ENCODE measurements around the gene ARHGAP12.

Gene ARHGAP12

GRCh38 chr10:31949266-31949665, 20.6 kb upstream of the ARHGAP12 start:
- DNase-seq (ENCODE audit: low read depth in 2 of 2), result no peak

DNA sequence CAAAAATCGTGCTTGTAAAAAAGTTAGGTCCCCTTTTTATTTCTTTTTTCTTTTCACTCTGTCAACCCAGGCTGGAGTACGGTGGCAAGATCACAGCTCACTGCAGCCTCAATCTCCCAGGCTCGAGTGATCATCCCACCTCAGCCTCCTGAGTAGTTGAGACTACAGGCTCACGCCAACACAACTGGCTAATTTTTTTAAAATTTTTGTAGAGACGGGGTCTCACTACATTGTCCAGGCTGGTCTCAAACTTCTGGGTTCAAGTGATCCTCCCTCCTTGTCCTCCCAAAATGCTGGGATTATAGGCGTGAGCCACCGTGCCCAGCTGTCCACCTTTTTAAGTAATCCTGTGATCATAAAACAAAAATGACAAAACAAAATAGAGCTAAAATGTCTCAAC, 19.4 kb upstream of the ARHGAP12 start:
- DNase-seq (ENCODE audit: low read depth in 2 of 2), result no peak

DNA sequence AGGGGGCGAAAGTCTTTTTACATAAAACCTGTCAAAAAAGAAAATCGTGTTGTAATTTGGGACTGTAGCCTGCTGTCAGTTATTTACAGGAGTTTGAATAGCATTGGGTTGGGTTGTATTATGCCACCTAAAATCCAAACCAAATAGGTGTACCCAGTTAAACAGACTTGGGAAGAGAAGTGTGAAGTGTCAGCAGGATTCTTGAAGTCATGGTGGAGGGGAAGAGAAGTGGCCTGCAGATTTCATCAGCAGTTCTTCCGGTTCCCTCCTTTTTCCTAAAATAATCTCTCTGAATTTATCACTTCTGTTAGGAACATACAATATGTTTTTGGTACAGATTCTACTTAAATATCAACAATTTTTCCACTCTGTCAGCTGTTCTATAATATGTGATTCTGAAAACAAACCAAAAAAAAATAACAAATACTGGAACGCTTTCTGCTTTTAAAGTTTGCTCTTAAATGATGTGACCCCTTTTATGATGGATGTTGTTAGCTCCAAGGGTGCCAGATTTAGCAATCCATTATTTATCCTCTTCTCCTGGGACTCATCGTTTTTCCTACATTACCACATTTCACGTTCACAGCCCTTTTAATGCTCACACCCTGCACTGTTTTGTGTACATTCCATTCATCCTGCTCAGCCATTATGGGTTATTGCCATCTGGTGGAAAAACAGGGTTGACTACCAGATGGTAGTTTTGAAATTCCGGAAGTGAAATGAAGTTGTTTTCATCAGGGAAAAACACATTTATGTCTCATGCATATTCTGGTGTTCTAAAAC, 18.7 kb upstream of the ARHGAP12 start:
- DNase-seq (ENCODE audit: low read depth in 2 of 2), result no peak

DNA sequence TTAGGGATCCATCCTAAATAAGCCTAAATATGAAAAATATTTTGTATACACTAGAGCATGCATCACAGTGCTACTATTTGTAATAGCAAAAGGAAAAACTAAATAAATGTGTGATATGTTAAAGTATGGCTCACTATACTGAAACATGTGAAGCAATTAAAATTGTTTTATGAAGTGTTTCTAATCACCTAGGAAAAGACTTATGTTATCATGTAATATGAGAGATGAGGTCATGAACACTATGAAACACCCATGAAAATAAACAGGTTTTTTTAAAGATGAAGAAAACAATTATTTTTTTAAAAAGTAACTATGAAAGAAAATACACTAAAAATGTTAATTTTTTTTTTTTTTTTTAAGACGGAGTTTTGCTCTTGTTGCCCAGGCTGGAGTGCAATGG, 16.8 kb upstream of the ARHGAP12 start:
- DNase-seq (ENCODE audit: low read depth in 2 of 2), result no peak

DNA sequence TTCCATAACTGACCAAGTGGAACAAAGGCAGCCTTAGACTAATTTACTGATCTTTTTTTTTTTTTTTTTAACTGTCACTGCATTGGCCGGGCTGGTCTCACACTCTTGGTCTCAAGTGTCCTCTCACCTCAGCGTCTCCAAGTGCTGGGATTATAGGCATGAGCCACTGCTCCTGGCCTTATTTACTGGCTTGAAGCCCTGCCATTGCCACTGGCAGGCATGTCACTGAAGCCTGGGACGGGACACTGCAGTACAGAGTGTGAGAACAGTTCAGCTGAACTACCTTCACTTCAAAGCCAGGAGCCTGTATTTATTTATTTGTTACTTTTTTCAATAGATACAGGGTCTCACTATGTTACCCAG, 15.4 kb upstream of the ARHGAP12 start:
- DNase-seq (ENCODE audit: low read depth in 2 of 2), result no peak

GRCh38 chr10:31942892-31943291, 14.3 kb upstream of the ARHGAP12 start:
- no peak for DNase-seq (ENCODE audit: low read depth in 2 of 2)

DNA sequence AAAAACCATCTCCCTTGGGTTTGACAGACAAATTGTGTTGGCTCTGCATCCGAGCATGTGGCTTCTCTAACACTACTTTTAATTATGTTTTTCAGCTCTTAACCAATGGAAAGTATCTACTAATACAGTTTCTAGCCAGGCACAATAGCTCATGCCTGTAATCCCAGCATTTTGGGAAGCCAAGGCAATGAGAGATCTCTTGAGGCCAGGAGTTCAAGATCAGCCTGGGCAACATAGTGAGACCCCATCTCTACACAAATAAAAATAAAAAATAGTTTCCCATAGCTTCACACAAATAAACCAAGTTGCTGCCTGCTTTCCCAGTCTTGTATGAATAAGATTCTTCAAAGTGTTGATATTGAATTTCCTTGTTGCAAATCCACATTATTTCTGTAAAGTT, 13.8 kb upstream of the ARHGAP12 start:
- no peak for DNase-seq (ENCODE audit: low read depth in 2 of 2)

GRCh38 chr10:31940839-31941653, 12.4 kb upstream of the ARHGAP12 start:
- no peak for DNase-seq (ENCODE audit: low read depth in 2 of 2)

DNA sequence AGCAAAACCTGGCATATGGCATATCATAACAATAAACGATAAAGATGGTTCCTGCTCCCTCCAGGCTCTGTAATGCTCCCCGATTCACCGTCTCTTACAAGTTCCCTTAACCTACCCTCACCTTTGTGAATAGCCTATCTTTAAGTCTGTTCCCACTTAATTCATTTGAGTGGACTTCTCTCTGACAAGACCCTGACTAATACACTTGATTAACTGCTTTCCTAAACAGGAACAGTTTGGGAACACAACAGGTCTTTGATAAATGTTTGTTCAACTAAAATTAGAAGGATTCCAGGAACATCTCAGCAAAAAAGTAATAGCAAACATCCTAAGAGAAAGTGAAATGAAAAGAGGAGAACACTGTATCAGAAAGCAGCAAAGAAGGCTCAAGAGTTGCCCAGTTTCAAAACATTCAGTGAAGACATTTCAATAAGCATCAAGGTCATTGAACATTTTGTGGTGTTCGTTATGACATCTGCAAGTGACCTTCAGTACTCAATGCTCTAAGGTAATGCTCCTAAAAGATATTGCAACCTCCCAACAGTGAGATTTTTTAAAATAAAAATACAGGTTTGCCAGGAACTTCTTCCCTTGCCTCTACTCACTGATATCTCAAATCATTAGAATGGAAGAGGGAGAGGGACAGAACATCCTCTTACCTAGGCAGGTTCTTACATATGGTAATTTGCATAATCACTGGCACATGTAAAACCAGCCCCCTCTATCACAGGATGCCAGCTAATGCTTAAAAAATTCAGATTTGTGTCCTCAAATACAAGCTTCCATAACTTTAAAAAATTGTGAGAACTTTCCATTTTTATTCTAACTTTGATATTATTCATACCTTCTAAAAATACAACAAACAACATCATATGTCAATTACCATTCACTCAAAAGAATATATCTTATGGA, 11.4 kb upstream of the ARHGAP12 start:
- DNase-seq (ENCODE audit: low read depth in 2 of 2), result no peak

DNA sequence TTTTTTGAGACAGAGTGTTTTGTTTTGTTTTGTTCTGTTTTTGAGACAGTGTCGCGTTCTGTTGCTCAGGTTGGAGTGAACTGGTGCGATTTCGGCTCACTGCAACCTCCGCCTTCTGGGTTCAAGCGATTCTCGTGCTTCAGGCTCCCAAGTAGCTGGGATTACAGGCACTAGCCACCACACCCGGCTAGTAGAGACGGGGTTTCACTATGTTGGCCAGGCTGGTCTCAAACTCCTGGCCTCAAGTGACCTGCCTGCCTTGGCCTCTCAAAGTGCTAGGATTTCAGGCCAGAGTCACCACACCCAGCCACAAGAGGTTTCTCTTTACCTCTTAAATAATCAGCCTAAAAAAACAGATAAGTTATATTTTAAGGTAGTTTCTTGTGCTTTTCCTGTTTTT, 8.7 kb upstream of the ARHGAP12 start:
- DNase-seq (ENCODE audit: low read depth in 2 of 2), result no peak

GRCh38 chr10:31936933-31937332, 8.3 kb upstream of the ARHGAP12 start:
- DNase-seq (ENCODE audit: low read depth in 2 of 2), result no peak

- no peak for DNase-seq (ENCODE audit: low read depth in 2 of 2)
Measured at GRCh38 chr10:31936086-31936485, 7.5 kb upstream of the ARHGAP12 start.

DNA sequence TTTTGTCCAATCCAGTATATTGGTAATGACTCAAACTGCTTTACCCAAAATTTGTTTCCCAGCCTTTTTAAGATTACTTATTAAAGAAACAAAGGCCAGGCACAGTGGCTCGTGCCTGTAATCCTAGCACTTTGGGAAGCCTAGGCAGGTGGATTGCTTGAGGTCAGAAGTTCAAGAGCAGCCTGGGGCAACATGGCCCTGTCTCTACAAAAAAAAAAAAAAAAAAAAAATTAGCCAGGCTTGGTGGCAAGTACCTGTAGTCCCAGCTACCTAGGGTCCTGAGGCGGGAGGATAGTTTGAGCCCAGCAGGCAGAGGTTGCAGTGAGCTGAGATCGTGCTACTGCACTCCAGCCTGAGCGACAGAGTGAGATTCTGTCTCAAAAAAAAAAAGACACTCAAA, 7.0 kb upstream of the ARHGAP12 start:
- no peak for DNase-seq (ENCODE audit: low read depth in 2 of 2)

DNA sequence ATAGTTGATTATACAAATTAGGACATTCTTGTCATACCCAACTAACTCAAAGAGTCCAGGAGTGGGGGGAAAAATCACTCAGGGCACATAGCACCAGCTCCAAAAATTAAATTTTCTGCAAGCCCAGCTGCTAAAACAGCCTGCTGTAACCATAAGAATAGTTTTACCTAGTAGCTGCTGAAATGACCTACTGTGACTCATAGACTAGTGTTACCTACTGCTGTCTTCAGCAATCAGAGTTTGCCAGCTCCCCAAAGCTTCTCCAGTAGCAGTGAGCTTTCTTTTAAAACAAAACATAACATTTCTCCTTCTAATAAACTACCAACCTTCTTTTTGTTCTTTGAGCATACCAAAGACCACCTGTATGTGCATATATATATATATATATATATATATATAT, 4.2 kb upstream of the ARHGAP12 start:
- DNase-seq (ENCODE audit: low read depth in 2 of 2), result no peak

DNA sequence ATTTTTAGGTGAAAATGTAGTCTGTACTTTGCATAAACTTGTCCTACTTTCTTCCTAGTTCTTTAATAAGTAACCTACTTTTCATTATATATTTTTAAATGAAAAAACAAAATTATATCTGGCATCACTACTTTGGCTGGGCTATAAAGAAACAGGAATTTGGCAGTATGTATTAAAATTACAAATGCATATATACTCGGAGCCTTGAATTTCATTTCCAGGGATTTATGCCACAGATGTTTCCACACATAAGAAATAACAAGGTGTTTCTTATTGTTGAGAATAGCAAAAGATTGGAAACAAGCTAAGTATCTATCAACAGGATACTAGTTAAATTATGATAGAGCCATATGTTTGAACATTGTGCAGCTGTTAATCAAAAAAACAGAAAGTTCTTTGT, 2.2 kb upstream of the ARHGAP12 start:
- DNase-seq (ENCODE audit: low read depth in 2 of 2), result no peak

DNA sequence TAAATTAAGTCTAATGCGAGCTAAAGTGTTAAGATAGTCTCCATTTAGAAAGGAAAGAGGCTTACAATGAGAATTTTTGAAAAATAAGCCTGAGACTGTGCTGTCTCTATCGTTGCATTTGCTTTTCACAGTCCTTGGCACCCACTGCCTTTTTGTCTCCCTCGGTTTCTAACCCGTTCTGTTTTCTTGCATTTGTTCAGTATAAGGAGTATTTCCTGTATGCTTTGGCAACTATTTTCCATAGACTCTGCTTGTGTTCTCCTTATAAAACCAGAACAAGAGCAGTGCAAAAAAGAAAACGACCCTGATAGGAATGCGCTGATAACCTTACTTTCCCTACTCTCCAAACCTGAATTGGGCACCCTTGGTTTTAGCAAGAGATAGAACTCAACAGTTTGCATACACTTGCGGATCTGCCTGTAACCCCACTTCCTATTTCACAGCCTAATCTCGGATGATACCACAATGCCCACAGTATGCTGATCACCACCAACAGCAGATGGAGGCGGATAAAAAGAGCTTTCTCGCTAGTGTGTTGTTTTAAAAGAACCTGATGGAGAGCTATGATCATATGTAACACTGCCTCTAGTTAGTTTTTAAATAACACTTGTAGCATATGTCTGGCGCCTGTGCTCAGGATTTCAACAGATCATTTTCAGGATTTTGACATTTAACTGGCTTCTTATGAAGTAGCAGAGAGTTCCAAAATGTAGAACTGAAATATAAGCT, 1.6 kb upstream of the ARHGAP12 start:
- no peak for DNase-seq (ENCODE audit: low read depth in 2 of 2)

DNA sequence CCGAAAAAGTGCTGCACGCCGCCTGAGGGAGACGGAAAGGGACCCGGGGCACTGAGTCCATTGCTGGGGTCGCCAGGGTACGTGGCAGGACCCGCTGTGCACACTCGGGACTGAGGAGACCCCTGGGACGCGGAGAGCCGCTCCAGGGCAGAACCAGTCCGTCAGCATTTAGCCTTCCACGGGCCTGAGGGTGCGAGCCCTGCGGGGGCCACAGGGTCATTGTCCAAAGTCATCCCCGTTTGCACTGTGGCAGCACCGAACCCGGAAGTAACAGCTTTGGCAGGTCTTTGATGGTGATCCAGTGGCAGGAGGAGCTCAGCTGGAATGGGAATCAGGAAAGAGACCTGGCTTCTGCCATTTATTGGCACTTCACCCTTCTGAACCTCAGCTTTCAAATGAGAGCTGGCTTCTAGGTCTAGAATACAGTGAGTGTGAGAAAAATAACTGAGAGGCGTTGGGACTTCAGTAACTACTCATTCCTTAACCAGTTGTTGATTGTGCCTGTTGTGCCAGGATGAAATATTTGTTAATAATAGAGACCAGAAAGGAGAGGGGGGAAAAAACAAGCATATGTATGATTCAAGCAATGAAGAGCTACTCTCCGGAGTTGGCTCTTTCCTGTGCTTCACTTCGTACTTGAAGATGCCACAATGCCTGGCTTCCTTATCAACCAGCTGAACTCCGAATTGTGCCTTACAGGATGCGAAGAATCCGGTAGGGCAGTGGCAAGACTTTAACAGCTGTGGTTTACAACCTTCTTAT, 811 bp upstream of the ARHGAP12 start:
- no peak for DNase-seq (ENCODE audit: low read depth in 2 of 2)

- peak; percentile 5 to 30 for DNase-seq (ENCODE audit: low read depth in 2 of 2)
Measured at GRCh38 chr10:31927884-31928548, 615 bp downstream of the ARHGAP12 start.

- no peak for DNase-seq (ENCODE audit: low read depth in 2 of 2)
Measured at GRCh38 chr10:31927565-31927883, 1.1 kb downstream of the ARHGAP12 start.

GRCh38 chr10:31926765-31927564, 1.7 kb downstream of the ARHGAP12 start:
- DNase-seq (ENCODE audit: low read depth in 2 of 2), result no peak
